Fibroblast of the aortic adventitia (primary cell): ENCODE measurements around the gene RESP18. TPM values are rescaled to one million over a fixed set of nuclear protein-coding genes. Genes with fewer than 3 reads are reported as not detected.
A peak's percentile ranks its signal among the peaks of the same experiment; 100 is the strongest.

Experiments
- DNase-seq: peaks from one replicate; pipeline ENCODE4 v3.0.0-alpha.2; 2010; ENCODE audit warnings: low read depth
- H3K4me3 ChIP-seq: 2 replicates; pipeline ENCODE4 v1.5.1; 2011; ENCODE audit warnings: low read depth, mild to moderate bottlenecking, control low read depth, low read length, moderate library complexity
- total RNA-seq: library from RNA; depleted of rRNA; stranded (reverse); fragments of >200 nt; gene quantifications from 2 replicates; pipeline ENCODE4 v1.2.3, GENCODE V29; 2012; ENCODE audit warnings: low replicate concordance
- TF ChIP-seq, protein P1 (sequence below): IDR thresholded peaks from 2 replicates; pipeline ENCODE4 v1.5.1; 2011; ENCODE audit warnings: mild to moderate bottlenecking, low read length, control low read depth, inconsistent platforms; ENCODE audit not compliant: insufficient read depth

The RESP18 gene
- total RNA-seq, 1 donor, result not detected

DNA sequence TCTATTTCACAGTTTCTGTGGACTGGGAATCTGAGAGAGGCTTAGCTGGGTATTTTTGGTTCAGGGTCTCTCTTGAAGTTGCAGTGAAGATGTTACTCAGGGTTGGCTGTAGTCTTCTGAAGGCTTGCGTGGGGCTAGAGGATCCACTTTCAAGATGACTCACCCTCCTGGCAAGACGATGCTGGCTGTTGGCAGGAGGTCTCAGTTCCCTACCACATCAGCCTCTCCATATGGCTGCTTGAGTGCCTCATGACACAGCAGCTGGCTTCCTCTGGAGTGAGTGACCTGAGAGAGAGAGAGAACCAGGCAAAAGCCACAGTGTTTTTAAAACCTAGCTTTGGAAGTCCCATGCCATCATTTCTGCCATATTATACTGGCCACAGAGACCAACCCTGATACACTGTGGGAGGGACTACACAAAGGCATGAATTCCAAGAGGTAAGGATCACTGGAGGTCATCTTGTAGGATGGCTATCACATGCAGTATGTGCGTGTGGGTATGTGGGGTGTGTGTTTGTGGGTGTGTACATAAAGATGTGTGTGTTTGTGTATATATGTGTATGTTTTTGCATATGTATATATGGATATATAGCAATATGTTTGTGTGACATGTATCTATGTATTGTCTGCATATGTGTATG lies 30.1 kb upstream of the RESP18 start:
- DNase-seq, result peak; percentile 98
- TF ChIP-seq, protein P1, sequence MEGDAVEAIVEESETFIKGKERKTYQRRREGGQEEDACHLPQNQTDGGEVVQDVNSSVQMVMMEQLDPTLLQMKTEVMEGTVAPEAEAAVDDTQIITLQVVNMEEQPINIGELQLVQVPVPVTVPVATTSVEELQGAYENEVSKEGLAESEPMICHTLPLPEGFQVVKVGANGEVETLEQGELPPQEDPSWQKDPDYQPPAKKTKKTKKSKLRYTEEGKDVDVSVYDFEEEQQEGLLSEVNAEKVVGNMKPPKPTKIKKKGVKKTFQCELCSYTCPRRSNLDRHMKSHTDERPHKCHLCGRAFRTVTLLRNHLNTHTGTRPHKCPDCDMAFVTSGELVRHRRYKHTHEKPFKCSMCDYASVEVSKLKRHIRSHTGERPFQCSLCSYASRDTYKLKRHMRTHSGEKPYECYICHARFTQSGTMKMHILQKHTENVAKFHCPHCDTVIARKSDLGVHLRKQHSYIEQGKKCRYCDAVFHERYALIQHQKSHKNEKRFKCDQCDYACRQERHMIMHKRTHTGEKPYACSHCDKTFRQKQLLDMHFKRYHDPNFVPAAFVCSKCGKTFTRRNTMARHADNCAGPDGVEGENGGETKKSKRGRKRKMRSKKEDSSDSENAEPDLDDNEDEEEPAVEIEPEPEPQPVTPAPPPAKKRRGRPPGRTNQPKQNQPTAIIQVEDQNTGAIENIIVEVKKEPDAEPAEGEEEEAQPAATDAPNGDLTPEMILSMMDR, result no peak
- no peak overlapping the region for H3K4me3 ChIP-seq

DNA sequence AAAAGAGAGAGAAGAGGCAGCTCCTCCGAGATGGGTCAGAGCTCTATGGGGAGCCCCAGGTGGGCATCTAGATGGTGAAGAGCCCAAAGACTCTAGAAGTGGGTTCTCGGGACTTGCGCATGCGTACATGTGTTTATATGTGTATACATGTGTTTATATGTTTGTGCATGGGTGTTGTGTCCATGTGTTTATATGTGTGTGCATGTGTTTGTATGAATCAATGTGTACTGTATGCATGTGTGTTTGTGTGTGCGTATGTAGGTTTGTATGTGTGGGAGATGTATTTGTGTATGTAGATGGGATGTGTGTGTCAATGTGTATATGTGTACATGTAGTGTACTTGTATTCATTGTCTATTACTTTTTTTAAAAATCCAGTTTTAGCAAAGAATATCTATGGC lies 29.5 kb upstream of the RESP18 start:
- DNase-seq, result no peak
- TF ChIP-seq, protein P1, result no peak
- H3K4me3 ChIP-seq, result no peak overlapping the region

DNA sequence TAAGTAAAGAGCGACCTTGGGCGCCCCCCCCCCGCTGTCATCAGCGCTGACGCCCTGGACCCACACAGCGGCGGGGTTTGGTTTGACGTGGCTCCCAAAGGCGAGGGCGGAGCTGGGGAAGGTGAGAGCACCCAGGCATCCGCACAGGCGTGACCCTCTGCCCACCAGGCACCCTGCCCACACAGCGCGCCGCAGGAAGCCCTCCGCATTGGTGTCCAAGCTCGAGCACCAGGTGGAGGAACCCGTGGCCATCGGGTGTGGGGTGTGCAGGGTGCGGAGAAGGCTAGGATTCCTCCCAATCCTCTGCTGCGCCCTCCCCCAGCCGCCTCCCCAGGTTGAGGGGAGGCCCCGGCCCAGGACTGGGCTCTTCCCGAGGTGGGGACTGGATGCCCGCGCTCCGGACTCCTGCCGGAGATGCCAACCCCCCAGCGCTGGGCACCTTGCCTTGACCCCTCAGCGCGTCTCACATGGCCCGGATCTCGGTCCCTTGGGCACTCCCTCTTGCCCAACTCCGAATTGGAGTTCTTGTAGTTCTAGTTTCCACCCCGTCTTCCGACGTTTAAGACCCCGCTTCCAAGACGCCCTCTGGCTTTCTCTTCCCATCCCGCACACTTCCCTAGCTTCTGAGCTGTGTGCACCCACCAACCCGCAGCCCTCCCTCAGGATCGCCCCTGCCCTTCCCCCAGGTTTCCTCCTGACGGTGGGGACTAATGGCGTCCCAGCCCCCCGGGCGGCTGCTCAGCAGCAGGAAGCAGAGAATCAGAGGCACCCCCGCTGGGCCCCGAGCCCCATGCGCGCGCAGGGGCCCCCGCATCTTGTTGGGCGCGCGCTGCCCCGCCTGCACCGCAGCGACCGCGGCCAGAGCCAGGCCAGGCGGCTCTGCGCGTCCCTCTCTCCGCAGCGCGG lies 25.9 kb upstream of the RESP18 start:
- H3K4me3 ChIP-seq, result peak overlapping the region; percentile 9
- DNase-seq, result no peak
- TF ChIP-seq, protein P1, result no peak

DNA sequence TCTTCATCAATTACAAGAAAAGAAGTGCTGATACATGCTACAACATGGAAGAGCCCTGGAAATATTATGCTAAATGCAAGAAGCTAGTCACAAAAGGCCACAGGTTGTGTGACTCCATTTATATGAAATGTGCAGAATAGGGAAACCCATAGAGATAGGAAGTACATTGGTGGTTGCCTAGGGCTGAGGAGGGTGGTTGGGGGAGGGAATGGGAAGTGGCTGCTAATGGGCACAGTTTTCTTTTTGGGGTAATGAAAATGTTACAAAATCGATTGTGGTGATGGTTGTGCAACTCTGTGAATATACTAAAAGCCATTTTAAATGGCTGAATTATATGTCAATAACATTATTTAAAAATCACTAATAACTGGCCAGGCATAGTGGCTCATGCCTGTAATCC lies 24.3 kb upstream of the RESP18 start:
- no peak overlapping the region for H3K4me3 ChIP-seq
- TF ChIP-seq, protein P1, result no peak
- DNase-seq, result no peak

DNA sequence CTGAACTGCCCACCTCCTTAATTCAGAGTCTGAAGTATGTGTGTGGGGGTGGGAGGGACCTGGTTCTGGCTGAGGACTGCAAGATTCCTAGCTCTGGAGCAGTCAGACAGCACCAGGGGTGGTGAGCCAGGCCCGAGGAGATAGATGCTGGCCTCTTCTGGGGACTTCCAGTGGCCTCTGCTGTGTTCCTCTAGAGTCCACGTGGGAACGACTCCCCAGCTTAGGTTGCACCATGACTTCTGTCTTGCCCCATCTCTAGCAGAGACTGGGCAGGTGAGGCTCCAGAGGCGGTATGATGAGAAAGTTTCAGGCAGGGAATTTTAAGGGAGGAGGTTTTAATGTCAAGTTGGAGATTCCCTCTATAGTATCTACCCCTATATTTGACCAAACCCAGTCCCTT lies 22.0 kb upstream of the RESP18 start:
- DNase-seq, result no peak
- TF ChIP-seq, protein P1, result no peak

DNA sequence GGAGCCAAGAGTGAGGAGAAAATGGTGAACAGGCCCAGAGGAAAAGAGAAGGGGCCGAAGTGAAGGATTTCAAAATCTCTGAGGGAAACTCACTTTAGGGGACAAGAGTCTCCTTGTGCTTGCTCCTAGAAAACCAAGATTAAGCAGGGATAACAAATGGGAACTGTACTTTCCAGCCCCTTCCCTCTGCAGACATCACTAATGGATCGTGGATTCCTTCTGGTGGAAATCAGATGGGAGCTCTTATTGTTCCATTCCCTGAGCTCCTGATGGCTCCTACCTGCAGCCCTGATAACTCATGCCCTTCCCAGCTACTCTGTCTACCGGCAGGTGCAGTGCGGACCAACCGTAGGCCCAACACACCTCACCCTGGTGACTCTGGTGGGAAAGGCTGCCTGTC lies 20.6 kb upstream of the RESP18 start:
- no peak for DNase-seq
- TF ChIP-seq, protein P1, result no peak
- no peak overlapping the region for H3K4me3 ChIP-seq

More for the DNA sequence above, 22.0 kb upstream of the RESP18 start:
- H3K4me3 ChIP-seq, result no peak overlapping the region
